GDM1 (cell line): ENCODE data around the gene STUB1.
"Not testable (repeated sequence)": the region's sequence is repeated elsewhere in the genome, so short reads cannot be mapped to it uniquely, and the experiment has no call there.

Experiments
- DNase-seq: peaks from one replicate; lab custom pipeline; 2025; lab: John Stamatoyannopoulos, UW

The STUB1 gene

GRCh38 chr16:678858-679813, 1.1 kb upstream of the STUB1 start:
- peak; percentile 45 for DNase-seq

GRCh38 chr16:680625-680945, 375 bp downstream of the STUB1 start:
- DNase-seq: no peak

GRCh38 chr16:680967-681745, 946 bp downstream of the STUB1 start:
- no peak for DNase-seq

- no peak for DNase-seq
Observed at GRCh38 chr16:681746-682427, 1.7 kb downstream of the STUB1 start.

- no peak for DNase-seq
Observed at GRCh38 chr16:682493-683395, 2.5 kb downstream of the STUB1 start.

GRCh38 chr16:683396-684070, 3.3 kb downstream of the STUB1 start:
- no peak for DNase-seq

- peak; percentile 87 for DNase-seq
Observed at GRCh38 chr16:684071-684794, 4.0 kb downstream of the STUB1 start, which contains the start of gene JMJD8. TSS of gene JMJD8 (minus strand) at chr16:684334. CDS start at chr16:684319, 15 bp downstream.

- DNase-seq: no peak
Observed at GRCh38 chr16:684961-685696, 4.9 kb downstream of the STUB1 start.

GRCh38 chr16:685967-686366, 5.8 kb downstream of the STUB1 start:
- no peak for DNase-seq

- DNase-seq: no peak
Observed at GRCh38 chr16:686459-687260, 6.5 kb downstream of the STUB1 start.

GRCh38 chr16:687499-687898, 7.3 kb downstream of the STUB1 start:
- no peak for DNase-seq

GRCh38 chr16:689175-689897, 9.1 kb downstream of the STUB1 start:
- no peak for DNase-seq

GRCh38 chr16:691242-691641, 11.0 kb downstream of the STUB1 start:
- not testable (repeated sequence) for DNase-seq

GRCh38 chr16:692356-693108, 12.3 kb downstream of the STUB1 start:
- no peak for DNase-seq

- DNase-seq: no peak
Observed at GRCh38 chr16:693364-693763, 13.2 kb downstream of the STUB1 start.

GRCh38 chr16:693766-694165, 13.6 kb downstream of the STUB1 start:
- DNase-seq: no peak

GRCh38 chr16:694187-694862, 14.1 kb downstream of the STUB1 start:
- no peak for DNase-seq
